ENCODE results near the gene YIPF3.

DNA sequence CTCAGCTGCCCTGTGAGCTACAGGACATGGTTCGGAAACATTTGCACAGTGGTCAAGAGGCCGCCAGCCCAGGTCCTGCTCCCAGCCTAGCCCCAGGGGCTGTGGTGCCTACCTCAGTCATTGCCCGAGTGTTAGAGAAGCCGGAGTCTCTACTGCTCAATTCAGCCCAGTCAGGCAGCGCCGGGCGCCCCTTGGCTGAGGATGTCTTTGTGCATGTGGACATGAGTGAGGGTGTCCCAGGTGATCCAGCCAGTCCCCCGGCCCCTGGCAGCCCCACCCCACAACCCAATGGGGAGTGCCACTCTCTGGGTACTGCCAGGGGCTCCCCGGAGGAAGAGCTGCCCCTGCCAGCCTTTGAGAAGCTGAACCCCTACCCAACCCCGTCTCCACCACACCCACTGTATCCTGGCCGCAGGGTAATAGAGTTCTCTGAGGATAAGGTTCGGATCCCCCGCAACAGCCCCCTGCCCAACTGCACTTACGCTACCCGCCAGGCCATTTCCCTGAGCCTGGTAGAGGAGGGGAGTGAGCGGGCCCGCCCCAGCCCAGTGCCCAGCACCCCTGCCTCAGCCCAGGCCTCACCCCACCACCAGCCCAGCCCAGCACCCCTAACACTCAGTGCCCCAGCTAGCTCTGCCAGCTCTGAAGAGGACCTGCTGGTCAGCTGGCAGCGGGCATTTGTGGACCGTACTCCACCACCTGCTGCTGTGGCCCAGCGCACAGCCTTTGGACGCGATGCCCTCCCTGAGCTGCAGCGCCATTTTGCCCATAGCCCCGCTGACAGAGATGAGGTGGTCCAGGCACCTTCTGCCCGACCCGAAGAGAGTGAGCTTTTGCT lies 11.8 kb downstream of the YIPF3 start:
- TF ChIP-seq, protein P1, sequence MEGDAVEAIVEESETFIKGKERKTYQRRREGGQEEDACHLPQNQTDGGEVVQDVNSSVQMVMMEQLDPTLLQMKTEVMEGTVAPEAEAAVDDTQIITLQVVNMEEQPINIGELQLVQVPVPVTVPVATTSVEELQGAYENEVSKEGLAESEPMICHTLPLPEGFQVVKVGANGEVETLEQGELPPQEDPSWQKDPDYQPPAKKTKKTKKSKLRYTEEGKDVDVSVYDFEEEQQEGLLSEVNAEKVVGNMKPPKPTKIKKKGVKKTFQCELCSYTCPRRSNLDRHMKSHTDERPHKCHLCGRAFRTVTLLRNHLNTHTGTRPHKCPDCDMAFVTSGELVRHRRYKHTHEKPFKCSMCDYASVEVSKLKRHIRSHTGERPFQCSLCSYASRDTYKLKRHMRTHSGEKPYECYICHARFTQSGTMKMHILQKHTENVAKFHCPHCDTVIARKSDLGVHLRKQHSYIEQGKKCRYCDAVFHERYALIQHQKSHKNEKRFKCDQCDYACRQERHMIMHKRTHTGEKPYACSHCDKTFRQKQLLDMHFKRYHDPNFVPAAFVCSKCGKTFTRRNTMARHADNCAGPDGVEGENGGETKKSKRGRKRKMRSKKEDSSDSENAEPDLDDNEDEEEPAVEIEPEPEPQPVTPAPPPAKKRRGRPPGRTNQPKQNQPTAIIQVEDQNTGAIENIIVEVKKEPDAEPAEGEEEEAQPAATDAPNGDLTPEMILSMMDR (IDR thresholded peaks at IDR 0.05), result no peak
- TF ChIP-seq POLR2A (IDR thresholded peaks at IDR 0.05), result no peak
